ENCODE results near the gene TRAPPC13.

Gene TRAPPC13

GRCh38 chr5:65693121-65693520, 68.3 kb downstream of the TRAPPC13 start:
- no peak for DNase-seq

- DNase-seq, result no peak
These were observed 70.4 kb downstream of the TRAPPC13 start for GRCh38 chr5:65695162-65695755.

GRCh38 chr5:65695896-65696295, 71.1 kb downstream of the TRAPPC13 start:
- DNase-seq, result no peak

GRCh38 chr5:65696892-65697291, 72.1 kb downstream of the TRAPPC13 start:
- no peak for DNase-seq

- DNase-seq, result no peak
These were observed 74.5 kb downstream of the TRAPPC13 start for GRCh38 chr5:65699338-65699737.

GRCh38 chr5:65702036-65702435, 77.2 kb downstream of the TRAPPC13 start:
- DNase-seq, result no peak

- no peak for DNase-seq
These were observed 79.9 kb downstream of the TRAPPC13 start for GRCh38 chr5:65704621-65705239.

- DNase-seq, result no peak
These were observed 82.8 kb downstream of the TRAPPC13 start for GRCh38 chr5:65707663-65708062.

- no peak for DNase-seq
These were observed 83.3 kb downstream of the TRAPPC13 start for GRCh38 chr5:65708145-65708544.

All from activated naive CD4-positive, alpha-beta T cell (primary cell).